SU-DHL-6 (cell line): Measurements from ENCODE around the gene TNS1.
"Not testable (repeated sequence)": the region's sequence is repeated elsewhere in the genome, so short reads cannot be mapped to it uniquely, and the experiment has no call there.

Source experiments
- H2AFZ ChIP-seq: fragments of 200-600 bp; sonication (generic); 2 replicates; pipeline ENCODE4 v1.6.1; 2014; ENCODE audit warnings: low read depth, mild to moderate bottlenecking, moderate library complexity, mixed read lengths, antibody characterized with exemption, low read length; ENCODE audit not compliant: severe bottlenecking
- H3F3A ChIP-seq: fragments of 200-600 bp; shearing (Covaris generic); 2 replicates; pipeline ENCODE4 v1.6.0; 2016; ENCODE audit warnings: antibody characterized with exemption, mild to moderate bottlenecking; ENCODE audit not compliant: insufficient read depth
- H3K27ac ChIP-seq: fragments of 200-600 bp; sonication (generic); 2 replicates; pipeline ENCODE4 v1.5.1; 2016; ENCODE audit warnings: low read depth, mild to moderate bottlenecking, low read length, moderate library complexity, mixed read lengths
- H3K27me3 ChIP-seq: fragments of 200-600 bp; sonication (generic), shearing (Covaris generic); 2 replicates; pipeline ENCODE4 v1.6.0; 2014; ENCODE audit warnings: mild to moderate bottlenecking, low read length
- H3K36me3 ChIP-seq: fragments of 200-600 bp; sonication (generic); 2 replicates; pipeline ENCODE4 v1.6.1; 2014; ENCODE audit warnings: mild to moderate bottlenecking, low read length, mixed read lengths
- H3K4me2 ChIP-seq: fragments of 300-600, 200-600 bp; shearing (Covaris generic), sonication (generic); 2 replicates; pipeline ENCODE4 v1.6.0; 2014; ENCODE audit warnings: low read length, low read depth, mild to moderate bottlenecking; ENCODE audit not compliant: poor library complexity, severe bottlenecking
- H3K4me3 ChIP-seq: fragments of 200-600 bp; sonication (generic); 2 replicates; pipeline ENCODE4 v1.5.1; 2014; ENCODE audit warnings: antibody characterized with exemption, low read length, mild to moderate bottlenecking, mixed read lengths; ENCODE audit not compliant: insufficient read depth, poor library complexity, severe bottlenecking
- H3K79me2 ChIP-seq: fragments of 200-600 bp; sonication (generic); 2 replicates; pipeline ENCODE4 v1.6.1; 2014; ENCODE audit warnings: mild to moderate bottlenecking, low read length, moderate library complexity; ENCODE audit not compliant: insufficient read depth
- H3K9ac ChIP-seq: fragments of 200-600 bp; sonication (generic); 2 replicates; pipeline ENCODE4 v1.7.0; 2014; ENCODE audit warnings: mild to moderate bottlenecking, low read length
- H3K9me2 ChIP-seq: fragments of 200-600 bp; sonication (generic); replicated peaks from 2 replicates; pipeline ENCODE4 v1.6.1; 2014; ENCODE audit warnings: low read length; ENCODE audit not compliant: insufficient read depth
- H3K9me3 ChIP-seq: fragments of 200-600 bp; sonication (generic); 2 replicates; pipeline ENCODE4 v1.6.1; 2014; ENCODE audit warnings: low read length, mixed read lengths; ENCODE audit not compliant: insufficient read depth
- H4K20me1 ChIP-seq: fragments of 200-600 bp; sonication (generic); 2 replicates; pipeline ENCODE4 v1.6.1; 2014; ENCODE audit warnings: low read depth, mild to moderate bottlenecking, antibody characterized with exemption, low read length, moderate library complexity, mixed read lengths
- EZH2phosphoT487 ChIP-seq: fragments of 200-600 bp; sonication (generic), shearing (Covaris generic); conservative IDR thresholded peaks from 2 replicates; pipeline ENCODE4 v1.6.1; 2018; ENCODE audit warnings: mild to moderate bottlenecking, antibody characterized with exemption, low read length, moderate library complexity, mixed read lengths
- TF ChIP-seq, protein P1 (sequence below): fragments of 200-600 bp; sonication (generic); IDR thresholded peaks from one replicate; pipeline ENCODE4 v1.5.1; 2017; ENCODE audit warnings: antibody characterized with exemption, mild to moderate bottlenecking, low read length, moderate library complexity; ENCODE audit not compliant: insufficient read depth, poor library complexity, severe bottlenecking

TNS1 gene

DNA sequence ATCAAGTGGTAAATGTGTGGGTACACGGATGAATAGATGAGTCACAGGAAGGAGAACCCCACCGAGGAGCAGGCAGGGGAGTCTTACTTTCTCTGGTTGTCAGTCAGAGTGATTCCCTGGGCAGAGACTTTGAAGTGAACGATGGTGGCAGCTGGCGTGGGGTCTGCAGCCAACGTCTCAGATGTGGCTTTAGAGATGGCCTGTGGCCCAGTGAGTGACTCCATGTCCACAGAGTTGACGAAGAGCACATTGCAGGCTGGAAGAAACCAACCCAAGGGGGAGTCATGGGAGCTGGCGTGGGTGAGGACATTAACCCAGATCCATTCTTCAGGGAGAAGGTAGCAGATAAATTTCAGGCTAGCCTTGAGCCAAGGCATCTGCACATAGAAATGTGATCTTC, 193.1 kb downstream of the TNS1 start:
- H3K4me3 ChIP-seq = no peak overlapping the region
- no peaks in the 10 kb centered on the region for H3K36me3 ChIP-seq
- H4K20me1 ChIP-seq = no peaks in the 10 kb centered on the region
- no peaks in the 10 kb centered on the region for H3K79me2 ChIP-seq
- no peak overlapping the region for H2AFZ ChIP-seq
- no peak for TF ChIP-seq EZH2phosphoT487
- TF ChIP-seq, protein P1, sequence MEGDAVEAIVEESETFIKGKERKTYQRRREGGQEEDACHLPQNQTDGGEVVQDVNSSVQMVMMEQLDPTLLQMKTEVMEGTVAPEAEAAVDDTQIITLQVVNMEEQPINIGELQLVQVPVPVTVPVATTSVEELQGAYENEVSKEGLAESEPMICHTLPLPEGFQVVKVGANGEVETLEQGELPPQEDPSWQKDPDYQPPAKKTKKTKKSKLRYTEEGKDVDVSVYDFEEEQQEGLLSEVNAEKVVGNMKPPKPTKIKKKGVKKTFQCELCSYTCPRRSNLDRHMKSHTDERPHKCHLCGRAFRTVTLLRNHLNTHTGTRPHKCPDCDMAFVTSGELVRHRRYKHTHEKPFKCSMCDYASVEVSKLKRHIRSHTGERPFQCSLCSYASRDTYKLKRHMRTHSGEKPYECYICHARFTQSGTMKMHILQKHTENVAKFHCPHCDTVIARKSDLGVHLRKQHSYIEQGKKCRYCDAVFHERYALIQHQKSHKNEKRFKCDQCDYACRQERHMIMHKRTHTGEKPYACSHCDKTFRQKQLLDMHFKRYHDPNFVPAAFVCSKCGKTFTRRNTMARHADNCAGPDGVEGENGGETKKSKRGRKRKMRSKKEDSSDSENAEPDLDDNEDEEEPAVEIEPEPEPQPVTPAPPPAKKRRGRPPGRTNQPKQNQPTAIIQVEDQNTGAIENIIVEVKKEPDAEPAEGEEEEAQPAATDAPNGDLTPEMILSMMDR = no peak
- H3K9me3 ChIP-seq = no peaks in the 10 kb centered on the region
- no peaks in the 10 kb centered on the region for H3F3A ChIP-seq
- no peaks in the 10 kb centered on the region for H3K9me2 ChIP-seq
- no peak overlapping the region for H3K27ac ChIP-seq
- no peaks in the 10 kb centered on the region for H3K27me3 ChIP-seq
- H3K9ac ChIP-seq = no peak overlapping the region
- no peak overlapping the region for H3K4me2 ChIP-seq

DNA sequence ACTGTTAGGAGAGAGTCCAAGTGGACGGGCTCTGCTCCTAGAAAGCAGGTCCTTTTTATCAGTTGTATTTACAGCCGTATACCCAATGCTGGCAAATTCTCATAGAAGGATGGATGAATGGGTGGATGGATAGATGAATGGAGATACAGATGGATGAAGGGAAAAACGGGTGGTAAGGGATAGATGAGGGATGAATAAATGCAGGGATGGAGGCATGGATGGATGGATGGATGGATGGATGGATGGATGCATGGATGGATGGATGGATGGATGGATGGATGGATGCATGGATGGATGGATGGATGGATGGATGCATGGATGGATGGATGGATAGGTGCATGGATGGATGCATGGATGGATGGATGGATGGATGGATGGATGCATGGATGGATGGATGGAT, 193.8 kb downstream of the TNS1 start:
- not testable (repeated sequence) for H3K9me2 ChIP-seq, H3K27ac ChIP-seq, H3K4me3 ChIP-seq, H3K27me3 ChIP-seq, H3K36me3 ChIP-seq, H3K4me2 ChIP-seq, H3K79me2 ChIP-seq, H4K20me1 ChIP-seq, H3K9me3 ChIP-seq, H3K9ac ChIP-seq, H3F3A ChIP-seq, H2AFZ ChIP-seq

- no peak overlapping the region for H3K4me2 ChIP-seq
- H4K20me1 ChIP-seq = no peaks in the 10 kb centered on the region
- H3K9ac ChIP-seq = no peak overlapping the region
- H2AFZ ChIP-seq = no peak overlapping the region
- H3F3A ChIP-seq = no peaks in the 10 kb centered on the region
- no peaks in the 10 kb centered on the region for H3K9me2 ChIP-seq
- H3K4me3 ChIP-seq = no peak overlapping the region
- H3K9me3 ChIP-seq = no peaks in the 10 kb centered on the region
- no peak overlapping the region for H3K27ac ChIP-seq
- no peaks in the 10 kb centered on the region for H3K36me3 ChIP-seq
- no peaks in the 10 kb centered on the region for H3K27me3 ChIP-seq
- no peaks in the 10 kb centered on the region for H3K79me2 ChIP-seq
- TF ChIP-seq, protein P1 = no peak
- no peak for TF ChIP-seq EZH2phosphoT487
Observed at GRCh38 chr2:217808326-217808725, 194.5 kb downstream of the TNS1 start.

- Histone ChIP-seq H3F3A (no peaks in the 10 kb centered on the region), H3K9ac (no peak overlapping the region), H3K27ac (no peak overlapping the region), H3K36me3 (no peaks in the 10 kb centered on the region), H3K4me3 (no peak overlapping the region), H2AFZ (no peak overlapping the region), H3K4me2 (no peak overlapping the region), H3K27me3 (no peaks in the 10 kb centered on the region), H3K9me3 (no peaks in the 10 kb centered on the region), H3K9me2 (no peaks in the 10 kb centered on the region), H4K20me1 (no peaks in the 10 kb centered on the region), H3K79me2 (no peaks in the 10 kb centered on the region)
- TF ChIP-seq, protein P1 = no peak
- no peak for TF ChIP-seq EZH2phosphoT487
Observed at GRCh38 chr2:217807753-217808152, 195.0 kb downstream of the TNS1 start.
